ENCODE results near the gene SDK2. TPM values are rescaled to one million over a fixed set of nuclear protein-coding genes. Genes with fewer than 3 reads are reported as not detected.

SDK2 gene
- total and polyA plus RNA-seq, 4 donors: 0.15 to 5.3 (median 2.5) TPM

DNA sequence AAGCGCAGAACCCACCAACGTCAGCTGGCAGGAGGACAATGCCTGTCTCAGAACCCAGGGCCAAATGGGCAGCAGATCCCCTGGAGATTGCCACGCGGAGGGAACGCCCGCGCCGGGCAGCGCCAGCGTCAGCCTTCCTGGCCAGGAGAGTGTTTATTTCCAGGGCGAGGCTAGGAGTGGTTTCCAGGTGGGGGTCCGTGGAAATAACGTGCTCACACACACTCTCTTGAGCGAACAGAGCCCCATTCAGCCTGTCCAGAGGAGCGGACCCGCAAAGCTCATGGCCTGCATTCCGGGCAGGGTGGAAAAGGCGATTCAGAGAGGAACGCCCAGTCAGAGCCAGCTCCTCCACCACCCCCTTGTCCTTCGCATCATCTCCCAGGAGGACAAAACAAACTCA lies 40.3 kb downstream of the SDK2 start:
- Histone ChIP-seq H3K4me3 (ENCODE audit: low read length in 2 of 2) (no peak overlapping the region), H3K4me1 (ENCODE audit: control insufficient read depth in 1 of 2, insufficient read depth in 2 of 2, low read length in 2 of 2) (no peaks in the 10 kb centered on the region), H3K27ac (ENCODE audit: low read depth in 1 of 2, low read length in 2 of 2) (no peak overlapping the region), H3K9me3 (ENCODE audit: control insufficient read depth, low read length) (no peaks in the 10 kb centered on the region), H3K36me3 (ENCODE audit: control insufficient read depth in 1 of 2, insufficient read depth in 2 of 2, low read length in 1 of 2) (no peaks in the 10 kb centered on the region), H3K27me3 (ENCODE audit: control insufficient read depth in 1 of 2, insufficient read depth in 2 of 2, low read length in 1 of 2) (no peaks in the 10 kb centered on the region)
- WGBS, 2 donors: 94 to 95% methylated on average over 20 of the region's 20 CpGs
- intact Hi-C loops (cut with DNase I): loop anchor here in 1 of 2 donors (10.0 kb wide), 1 partner anchor 101 kb away; no protein-coding TSS in a partner anchor
- DNase-seq (no peak), ATAC-seq (ENCODE audit: low FRiP score) (no peak)

DNA sequence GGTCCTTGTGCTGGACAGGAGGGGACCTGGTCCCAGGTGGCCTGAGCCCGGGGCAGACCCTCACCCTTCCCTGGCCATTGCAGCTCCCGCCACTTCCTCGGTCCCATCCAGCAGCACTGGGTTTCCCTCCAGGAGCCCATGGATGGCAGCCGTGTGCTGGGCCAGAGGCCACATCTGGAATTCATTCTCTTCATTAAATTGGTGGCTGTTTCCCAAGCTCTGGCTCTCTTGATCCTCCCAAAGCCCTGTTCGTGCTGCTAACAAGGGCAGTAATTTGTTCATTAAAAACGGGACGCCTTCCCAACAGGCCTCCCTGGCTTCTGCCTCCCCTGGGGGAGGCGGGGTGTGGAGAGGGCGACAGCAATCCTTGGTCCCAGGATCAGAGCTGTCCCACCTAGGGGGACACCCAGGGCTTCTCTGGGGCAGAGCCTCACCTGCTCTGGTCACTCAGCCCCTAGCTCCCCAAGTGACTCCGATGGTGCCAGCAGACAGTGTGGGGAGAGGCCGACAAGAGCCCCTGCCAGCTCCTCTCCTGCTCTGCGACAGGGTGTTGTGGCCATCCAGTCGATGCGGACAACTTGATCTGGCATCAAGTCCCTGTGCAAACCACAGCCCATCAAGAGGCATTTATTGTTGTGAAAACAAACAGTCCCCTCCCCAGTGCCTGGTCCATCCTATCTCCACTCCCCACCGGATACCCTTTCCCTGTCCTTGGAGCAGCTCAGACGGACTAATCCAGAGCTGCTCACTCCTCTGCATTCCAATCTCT lies 44.0 kb downstream of the SDK2 start:
- H3K27me3 ChIP-seq (ENCODE audit: control insufficient read depth in 1 of 2, insufficient read depth in 2 of 2, low read length in 1 of 2): no peaks in the 10 kb centered on the region
- DNase-seq: no peak
- WGBS, 2 donors: 71 to 76% methylated on average over 16 of the region's 16 CpGs
- no peak overlapping the region for H3K4me3 ChIP-seq (ENCODE audit: low read length in 2 of 2)
- H3K27ac ChIP-seq (ENCODE audit: low read depth in 1 of 2, low read length in 2 of 2): no peak overlapping the region
- H3K4me1 ChIP-seq (ENCODE audit: control insufficient read depth in 1 of 2, insufficient read depth in 2 of 2, low read length in 2 of 2): no peaks in the 10 kb centered on the region
- H3K9me3 ChIP-seq (ENCODE audit: control insufficient read depth, low read length): no peaks in the 10 kb centered on the region
- peak; percentile 33 for ATAC-seq (ENCODE audit: low FRiP score)
- intact Hi-C loops (cut with DNase I): loop anchor here in 1 of 2 donors (10.0 kb wide), 1 partner anchor 105 kb away; no protein-coding TSS in a partner anchor
- H3K36me3 ChIP-seq (ENCODE audit: control insufficient read depth in 1 of 2, insufficient read depth in 2 of 2, low read length in 1 of 2): no peaks in the 10 kb centered on the region

DNA sequence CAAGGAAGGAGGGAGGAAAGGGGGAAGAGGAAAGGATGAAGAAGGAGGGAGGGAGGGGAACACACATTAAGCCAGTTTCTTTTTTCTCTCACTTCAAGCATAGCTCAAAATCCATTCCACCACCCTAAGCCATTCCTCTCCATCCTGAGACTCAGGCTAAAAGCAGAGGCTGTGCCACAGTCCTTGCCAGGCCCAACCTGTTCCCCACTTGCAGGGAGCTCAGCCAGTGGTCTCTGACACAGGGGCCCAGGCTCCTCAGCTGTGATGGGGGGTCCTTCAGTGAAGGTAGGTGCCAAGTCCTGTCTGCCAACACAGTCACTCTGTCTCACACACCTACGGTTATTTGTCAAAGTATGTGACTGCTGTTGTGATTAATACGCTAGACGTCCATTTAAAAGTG lies 44.6 kb downstream of the SDK2 start:
- H3K27ac ChIP-seq (ENCODE audit: low read depth in 1 of 2, low read length in 2 of 2): no peak overlapping the region
- no peak overlapping the region for H3K4me3 ChIP-seq (ENCODE audit: low read length in 2 of 2)
- WGBS, 2 donors: 87 to 88% methylated on average over 3 of the region's 3 CpGs
- intact Hi-C loops (cut with DNase I): no loop called here
- H3K4me1 ChIP-seq (ENCODE audit: control insufficient read depth in 1 of 2, insufficient read depth in 2 of 2, low read length in 2 of 2): no peaks in the 10 kb centered on the region
- no peaks in the 10 kb centered on the region for H3K36me3 ChIP-seq (ENCODE audit: control insufficient read depth in 1 of 2, insufficient read depth in 2 of 2, low read length in 1 of 2)
- ATAC-seq (ENCODE audit: low FRiP score): no peak
- H3K9me3 ChIP-seq (ENCODE audit: control insufficient read depth, low read length): no peaks in the 10 kb centered on the region
- no peak for DNase-seq
- H3K27me3 ChIP-seq (ENCODE audit: control insufficient read depth in 1 of 2, insufficient read depth in 2 of 2, low read length in 1 of 2): no peaks in the 10 kb centered on the region

DNA sequence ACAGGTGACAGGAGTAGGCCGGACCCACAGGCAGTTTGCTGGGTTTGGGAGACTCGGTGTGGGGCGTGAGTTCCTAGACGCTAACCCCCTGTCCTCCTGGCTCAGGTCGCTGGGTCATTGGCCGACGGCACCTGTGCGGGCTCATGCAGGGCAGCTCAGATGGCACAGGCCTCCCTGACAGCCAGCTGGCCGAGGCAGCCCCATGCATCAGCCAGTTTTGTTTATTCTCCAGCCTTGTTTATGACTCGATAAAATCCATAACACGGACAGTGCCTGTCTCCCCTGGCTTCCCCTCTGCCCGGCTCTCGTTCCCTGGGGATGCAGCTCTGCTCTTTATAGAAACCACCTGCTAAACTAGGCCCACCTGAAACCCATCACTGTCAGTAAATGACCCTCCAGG lies 46.0 kb downstream of the SDK2 start:
- no peak for ATAC-seq (ENCODE audit: low FRiP score)
- Histone ChIP-seq H3K27ac (ENCODE audit: low read depth in 1 of 2, low read length in 2 of 2) (no peak overlapping the region), H3K9me3 (ENCODE audit: control insufficient read depth, low read length) (no peaks in the 10 kb centered on the region), H3K4me3 (ENCODE audit: low read length in 2 of 2) (no peak overlapping the region), H3K4me1 (ENCODE audit: control insufficient read depth in 1 of 2, insufficient read depth in 2 of 2, low read length in 2 of 2) (no peaks in the 10 kb centered on the region), H3K36me3 (ENCODE audit: control insufficient read depth in 1 of 2, insufficient read depth in 2 of 2, low read length in 1 of 2) (no peaks in the 10 kb centered on the region), H3K27me3 (ENCODE audit: control insufficient read depth in 1 of 2, insufficient read depth in 2 of 2, low read length in 1 of 2) (no peaks in the 10 kb centered on the region)
- WGBS, 2 donors: 95 to 97% methylated on average over 13 of the region's 13 CpGs
- intact Hi-C loops (cut with DNase I): no loop called here
- no peak for DNase-seq

DNA sequence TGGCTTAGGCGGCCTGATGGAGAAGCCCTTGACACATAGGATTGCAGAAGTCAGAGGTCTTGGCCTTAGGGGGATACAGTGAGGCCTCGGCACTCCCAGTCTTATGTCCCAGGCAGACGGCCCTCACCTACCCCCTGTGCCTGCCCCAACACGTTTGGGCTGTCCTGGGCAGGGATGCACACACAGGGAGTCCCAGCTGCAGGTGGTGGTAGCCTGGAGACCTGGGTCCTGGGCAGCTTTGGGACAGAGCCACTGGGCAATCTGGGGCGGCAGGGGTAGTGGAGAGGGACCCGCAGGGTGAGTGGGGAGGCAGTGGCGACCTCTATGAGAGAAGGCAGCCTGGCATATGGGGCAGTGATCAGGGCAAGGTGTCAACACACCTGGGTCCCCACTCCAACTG lies 48.3 kb downstream of the SDK2 start:
- Histone ChIP-seq H3K4me1 (ENCODE audit: control insufficient read depth in 1 of 2, insufficient read depth in 2 of 2, low read length in 2 of 2) (no peaks in the 10 kb centered on the region), H3K27me3 (ENCODE audit: control insufficient read depth in 1 of 2, insufficient read depth in 2 of 2, low read length in 1 of 2) (no peaks in the 10 kb centered on the region), H3K4me3 (ENCODE audit: low read length in 2 of 2) (no peak overlapping the region), H3K36me3 (ENCODE audit: control insufficient read depth in 1 of 2, insufficient read depth in 2 of 2, low read length in 1 of 2) (no peaks in the 10 kb centered on the region), H3K9me3 (ENCODE audit: control insufficient read depth, low read length) (no peaks in the 10 kb centered on the region), H3K27ac (ENCODE audit: low read depth in 1 of 2, low read length in 2 of 2) (no peak overlapping the region)
- 80 to 82% methylated on average over 7 of the region's 7 CpGs for WGBS, 2 donors
- DNase-seq: no peak
- intact Hi-C loops (cut with DNase I): no loop called here
- ATAC-seq (ENCODE audit: low FRiP score): no peak

DNA sequence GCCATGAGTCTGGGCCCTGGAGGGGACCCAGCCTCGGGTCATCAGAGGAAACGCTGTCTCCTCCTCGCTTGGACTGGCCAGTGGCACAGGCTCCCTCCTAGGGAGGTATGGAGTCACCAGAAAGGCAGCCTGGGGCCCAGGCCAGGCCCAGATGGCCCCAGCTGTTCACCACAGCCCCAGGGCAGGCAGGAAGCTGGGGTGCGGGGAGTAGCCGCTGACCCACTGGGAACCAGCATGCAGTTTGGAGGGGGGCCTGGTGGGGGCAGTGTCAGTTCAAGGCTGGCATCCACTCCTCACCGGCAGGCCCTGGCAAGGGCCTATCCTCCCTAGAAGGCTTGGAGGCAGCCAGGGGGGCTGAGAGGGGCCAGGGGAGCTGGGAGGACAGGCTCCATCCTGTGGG lies 48.8 kb downstream of the SDK2 start:
- intact Hi-C loops (cut with DNase I): no loop called here
- DNase-seq (no peak), ATAC-seq (ENCODE audit: low FRiP score) (no peak)
- H3K27me3 ChIP-seq (ENCODE audit: control insufficient read depth in 1 of 2, insufficient read depth in 2 of 2, low read length in 1 of 2): no peaks in the 10 kb centered on the region
- no peak overlapping the region for H3K4me3 ChIP-seq (ENCODE audit: low read length in 2 of 2)
- H3K4me1 ChIP-seq (ENCODE audit: control insufficient read depth in 1 of 2, insufficient read depth in 2 of 2, low read length in 2 of 2): no peaks in the 10 kb centered on the region
- 67 to 76% methylated on average over 6 of the region's 6 CpGs for WGBS, 2 donors
- no peaks in the 10 kb centered on the region for H3K36me3 ChIP-seq (ENCODE audit: control insufficient read depth in 1 of 2, insufficient read depth in 2 of 2, low read length in 1 of 2)
- no peaks in the 10 kb centered on the region for H3K9me3 ChIP-seq (ENCODE audit: control insufficient read depth, low read length)
- no peak overlapping the region for H3K27ac ChIP-seq (ENCODE audit: low read depth in 1 of 2, low read length in 2 of 2)

DNA sequence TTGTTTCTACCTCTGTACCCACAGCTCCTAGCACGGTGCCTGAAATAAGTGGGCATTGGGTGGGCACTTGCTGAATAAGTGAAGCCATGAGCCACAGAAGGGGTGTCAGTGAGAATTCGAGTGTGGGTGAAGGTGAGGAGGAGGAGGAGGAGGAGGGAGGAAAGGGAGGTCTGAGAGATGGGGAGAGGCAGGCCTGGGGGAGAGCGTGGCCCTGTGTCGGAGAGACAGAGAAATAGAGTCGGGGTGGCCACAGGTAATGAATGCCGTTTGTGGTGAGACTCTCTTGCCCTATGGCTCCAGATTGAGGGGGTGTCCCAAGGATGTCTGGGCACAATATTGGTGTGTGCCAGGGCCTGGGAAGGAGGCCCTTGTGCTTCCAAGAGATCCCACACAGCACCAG lies 49.2 kb downstream of the SDK2 start:
- Histone ChIP-seq H3K4me3 (ENCODE audit: low read length in 2 of 2) (no peak overlapping the region), H3K9me3 (ENCODE audit: control insufficient read depth, low read length) (no peaks in the 10 kb centered on the region), H3K4me1 (ENCODE audit: control insufficient read depth in 1 of 2, insufficient read depth in 2 of 2, low read length in 2 of 2) (no peaks in the 10 kb centered on the region), H3K27ac (ENCODE audit: low read depth in 1 of 2, low read length in 2 of 2) (no peak overlapping the region), H3K36me3 (ENCODE audit: control insufficient read depth in 1 of 2, insufficient read depth in 2 of 2, low read length in 1 of 2) (no peaks in the 10 kb centered on the region), H3K27me3 (ENCODE audit: control insufficient read depth in 1 of 2, insufficient read depth in 2 of 2, low read length in 1 of 2) (no peaks in the 10 kb centered on the region)
- 90 to 92% methylated on average over 6 of the region's 6 CpGs for WGBS, 2 donors
- no peak for ATAC-seq (ENCODE audit: low FRiP score)
- no peak for DNase-seq
- intact Hi-C loops (cut with DNase I): no loop called here

DNA sequence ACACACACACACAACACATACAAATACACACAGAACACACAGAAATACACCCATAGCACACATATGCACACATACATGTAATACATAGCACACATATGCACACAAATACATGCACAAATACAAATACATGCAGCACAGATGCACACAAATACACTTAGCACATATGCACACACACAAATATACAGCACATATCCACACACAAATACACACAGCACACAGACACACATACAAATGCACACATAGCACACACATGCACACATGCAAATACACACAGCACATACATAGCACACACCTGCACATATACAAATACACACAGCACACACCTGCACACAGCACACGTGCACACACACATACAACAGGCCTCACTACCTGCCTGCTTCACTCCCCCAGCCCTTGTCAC lies 49.6 kb downstream of the SDK2 start:
- H3K36me3 ChIP-seq (ENCODE audit: control insufficient read depth in 1 of 2, insufficient read depth in 2 of 2, low read length in 1 of 2): no peaks in the 10 kb centered on the region
- no peaks in the 10 kb centered on the region for H3K4me1 ChIP-seq (ENCODE audit: control insufficient read depth in 1 of 2, insufficient read depth in 2 of 2, low read length in 2 of 2)
- WGBS, 2 donors: 93 to 96% methylated on average over 1 of the region's 1 CpG
- no peak overlapping the region for H3K27ac ChIP-seq (ENCODE audit: low read depth in 1 of 2, low read length in 2 of 2)
- no peaks in the 10 kb centered on the region for H3K9me3 ChIP-seq (ENCODE audit: control insufficient read depth, low read length)
- H3K4me3 ChIP-seq (ENCODE audit: low read length in 2 of 2): no peak overlapping the region
- no peaks in the 10 kb centered on the region for H3K27me3 ChIP-seq (ENCODE audit: control insufficient read depth in 1 of 2, insufficient read depth in 2 of 2, low read length in 1 of 2)
- DNase-seq: no peak
- no peak for ATAC-seq (ENCODE audit: low FRiP score)
- intact Hi-C loops (cut with DNase I): no loop called here

DNA sequence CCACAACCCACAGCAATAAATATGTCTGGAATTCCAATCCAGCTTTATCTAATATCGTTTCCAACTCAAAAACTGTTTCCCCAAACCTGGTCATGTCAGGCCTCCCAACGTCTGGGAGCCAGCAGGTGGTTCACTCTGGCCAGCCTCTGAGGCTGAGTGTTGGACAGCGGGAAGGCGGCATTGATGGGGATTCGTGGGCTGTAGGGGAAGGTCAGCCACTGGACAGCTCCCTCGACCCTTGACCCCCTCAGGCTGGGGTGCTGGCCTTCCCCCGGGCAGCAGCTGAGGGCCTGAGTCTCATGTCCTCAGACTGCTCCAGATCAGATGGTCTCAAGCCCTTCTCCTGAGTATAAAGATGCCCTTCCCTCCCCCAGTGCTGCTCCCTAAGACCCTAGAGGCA lies 50.2 kb downstream of the SDK2 start:
- Histone ChIP-seq H3K9me3 (ENCODE audit: control insufficient read depth, low read length) (no peaks in the 10 kb centered on the region), H3K4me3 (ENCODE audit: low read length in 2 of 2) (no peak overlapping the region), H3K27ac (ENCODE audit: low read depth in 1 of 2, low read length in 2 of 2) (no peak overlapping the region), H3K36me3 (ENCODE audit: control insufficient read depth in 1 of 2, insufficient read depth in 2 of 2, low read length in 1 of 2) (no peaks in the 10 kb centered on the region), H3K27me3 (ENCODE audit: control insufficient read depth in 1 of 2, insufficient read depth in 2 of 2, low read length in 1 of 2) (no peaks in the 10 kb centered on the region), H3K4me1 (ENCODE audit: control insufficient read depth in 1 of 2, insufficient read depth in 2 of 2, low read length in 2 of 2) (no peaks in the 10 kb centered on the region)
- DNase-seq (no peak), ATAC-seq (ENCODE audit: low FRiP score) (no peak)
- intact Hi-C loops (cut with DNase I): no loop called here
- WGBS, 2 donors: 80 to 82% methylated on average over 7 of the region's 7 CpGs
